Measurements from ENCODE around the gene OR6J1. TPM values are rescaled to one million over a fixed set of nuclear protein-coding genes. Genes with fewer than 3 reads are reported as not detected.

OR6J1 gene
- total and polyA plus RNA-seq, 2 of the 13 experiments (the other 11 are each of a cell fraction or from before 2014, with no cell fraction given): not detected

GRCh38 chr14:22598896-22599244 lies 45.3 kb downstream of the OR6J1 start (continued):
- TF ChIP-seq GZF1 (CRISPR knock-in tag; IDR thresholded peaks at IDR 0.05) (peak; percentile 50), ZSCAN30 (CRISPR knock-in tag; IDR thresholded peaks at IDR 0.05) (no peak), NONO (IDR thresholded peaks at IDR 0.05) (no peak), NONO (CRISPR knock-in tag; conservative IDR thresholded peaks at IDR 0.05) (no peak; the same call in none of the 2 replicates), ZNF441 (CRISPR knock-in tag; IDR thresholded peaks at IDR 0.05; ENCODE audit: borderline replicate concordance) (0 out of 2 replicates have a peak, but pooled peaks have one; percentile 15), XRCC5 (optimal IDR thresholded peaks at IDR 0.05; ENCODE audit: low read length) (no peak), SATB2 (CRISPR knock-in tag; IDR thresholded peaks at IDR 0.05) (no peak; the same call in 1 of the 2 replicates), TMF1 (CRISPR knock-in tag; IDR thresholded peaks at IDR 0.05; ENCODE audit: low read depth) (no peak), MXD1 (CRISPR knock-in tag; IDR thresholded peaks at IDR 0.05) (no peak), SNRNP70 (IDR thresholded peaks at IDR 0.05; ENCODE audit: low read depth, low read length) (no peak), KLF6 (CRISPR knock-in tag; IDR thresholded peaks at IDR 0.05) (no peak), KMT2B (CRISPR knock-in tag; IDR thresholded peaks at IDR 0.05) (no peak), SMC3 (IDR thresholded peaks at IDR 0.05; ENCODE audit: low read length) (peak; percentile 30; the same call in 1 of the 2 replicates), NFYB (CRISPR knock-in tag; IDR thresholded peaks at IDR 0.05) (no peak), FOXO1 (CRISPR knock-in tag; IDR thresholded peaks at IDR 0.05) (no peak), MEIS2 (CRISPR knock-in tag; IDR thresholded peaks at IDR 0.05) (no peak; the same call in 1 of the 2 replicates), MEF2D (CRISPR knock-in tag; IDR thresholded peaks at IDR 0.05) (peak; percentile 63; the same call in 1 of the 2 replicates), GABPA (IDR thresholded peaks at IDR 0.05; ENCODE audit: low read depth, low read length) (no peak), GABPA (CRISPR knock-in tag; IDR thresholded peaks at IDR 0.05; ENCODE audit: low read depth) (no peak), TFE3 (CRISPR knock-in tag; IDR thresholded peaks at IDR 0.05) (no peak), HNRNPUL1 (IDR thresholded peaks at IDR 0.05; ENCODE audit: low read depth, low read length) (no peak), ZNF205 (CRISPR knock-in tag; IDR thresholded peaks at IDR 0.05) (0 out of 2 replicates have a peak, but pooled peaks have one; percentile 2), ZNF678 (CRISPR knock-in tag; IDR thresholded peaks at IDR 0.05) (no peak)
- TF ChIP-seq, protein P1, sequence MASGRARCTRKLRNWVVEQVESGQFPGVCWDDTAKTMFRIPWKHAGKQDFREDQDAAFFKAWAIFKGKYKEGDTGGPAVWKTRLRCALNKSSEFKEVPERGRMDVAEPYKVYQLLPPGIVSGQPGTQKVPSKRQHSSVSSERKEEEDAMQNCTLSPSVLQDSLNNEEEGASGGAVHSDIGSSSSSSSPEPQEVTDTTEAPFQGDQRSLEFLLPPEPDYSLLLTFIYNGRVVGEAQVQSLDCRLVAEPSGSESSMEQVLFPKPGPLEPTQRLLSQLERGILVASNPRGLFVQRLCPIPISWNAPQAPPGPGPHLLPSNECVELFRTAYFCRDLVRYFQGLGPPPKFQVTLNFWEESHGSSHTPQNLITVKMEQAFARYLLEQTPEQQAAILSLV (CRISPR knock-in tag; IDR thresholded peaks at IDR 0.05; ENCODE audit: borderline replicate concordance): no peak; the same call in 1 of the 2 replicates
- TF ChIP-seq, protein P2, sequence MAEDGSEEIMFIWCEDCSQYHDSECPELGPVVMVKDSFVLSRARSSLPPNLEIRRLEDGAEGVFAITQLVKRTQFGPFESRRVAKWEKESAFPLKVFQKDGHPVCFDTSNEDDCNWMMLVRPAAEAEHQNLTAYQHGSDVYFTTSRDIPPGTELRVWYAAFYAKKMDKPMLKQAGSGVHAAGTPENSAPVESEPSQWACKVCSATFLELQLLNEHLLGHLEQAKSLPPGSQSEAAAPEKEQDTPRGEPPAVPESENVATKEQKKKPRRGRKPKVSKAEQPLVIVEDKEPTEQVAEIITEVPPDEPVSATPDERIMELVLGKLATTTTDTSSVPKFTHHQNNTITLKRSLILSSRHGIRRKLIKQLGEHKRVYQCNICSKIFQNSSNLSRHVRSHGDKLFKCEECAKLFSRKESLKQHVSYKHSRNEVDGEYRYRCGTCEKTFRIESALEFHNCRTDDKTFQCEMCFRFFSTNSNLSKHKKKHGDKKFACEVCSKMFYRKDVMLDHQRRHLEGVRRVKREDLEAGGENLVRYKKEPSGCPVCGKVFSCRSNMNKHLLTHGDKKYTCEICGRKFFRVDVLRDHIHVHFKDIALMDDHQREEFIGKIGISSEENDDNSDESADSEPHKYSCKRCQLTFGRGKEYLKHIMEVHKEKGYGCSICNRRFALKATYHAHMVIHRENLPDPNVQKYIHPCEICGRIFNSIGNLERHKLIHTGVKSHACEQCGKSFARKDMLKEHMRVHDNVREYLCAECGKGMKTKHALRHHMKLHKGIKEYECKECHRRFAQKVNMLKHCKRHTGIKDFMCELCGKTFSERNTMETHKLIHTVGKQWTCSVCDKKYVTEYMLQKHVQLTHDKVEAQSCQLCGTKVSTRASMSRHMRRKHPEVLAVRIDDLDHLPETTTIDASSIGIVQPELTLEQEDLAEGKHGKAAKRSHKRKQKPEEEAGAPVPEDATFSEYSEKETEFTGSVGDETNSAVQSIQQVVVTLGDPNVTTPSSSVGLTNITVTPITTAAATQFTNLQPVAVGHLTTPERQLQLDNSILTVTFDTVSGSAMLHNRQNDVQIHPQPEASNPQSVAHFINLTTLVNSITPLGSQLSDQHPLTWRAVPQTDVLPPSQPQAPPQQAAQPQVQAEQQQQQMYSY (CRISPR knock-in tag; IDR thresholded peaks at IDR 0.05): no peak; the same call in 1 of the 2 replicates
